Omental fat pad (tissue), 4 donors: Measurements from ENCODE around the gene PIGV. TPM values are rescaled to one million over a fixed set of nuclear protein-coding genes. Genes with fewer than 3 reads are reported as not detected.
"Not testable (repeated sequence)": the region's sequence is repeated elsewhere in the genome, so short reads cannot be mapped to it uniquely, and the experiment has no call there.

Experiments used
- ATAC-seq: fragments of 150-250 bp; one replicate; pipeline ENCODE4 v1.9.1; 2016; ENCODE audit warnings: mild to moderate bottlenecking, moderate library complexity; ENCODE audit not compliant: low FRiP score
- DNase-seq: peaks from one replicate; pipeline ENCODE4 v3.0.0-alpha.2; 2019; ENCODE audit warnings: low spot score
- CTCF ChIP-seq, 3 donors: fragments of 450-650 bp; IDR thresholded peaks; one replicate each; pipeline ENCODE4 v1.5.1; 2016 to 2017; ENCODE audit warnings: antibody characterized with exemption in 3 of 3, mild to moderate bottlenecking in 3 of 3, moderate library complexity in 2 of 3
- small RNA-seq: library from RNA; depleted of rRNA; stranded (forward); fragments of <200 nt; gene quantifications from one replicate; pipeline ENCODE3, GENCODE V24; 2016
- total RNA-seq, 4 donors: library from RNA; depleted of rRNA; stranded (reverse); fragments of >200 nt; gene quantifications; one replicate each; pipeline ENCODE4 v1.1.0, GENCODE V29; 2016

The PIGV gene
- total RNA-seq, 4 donors from 2014 or later = 7.9 to 17.1 (median 16.5) TPM

GRCh38 chr1:26839779-26840178 is 52.0 kb downstream of the PIGV start:
- DNase-seq (no peak), ATAC-seq (no peak)
- no peak for TF ChIP-seq CTCF (IDR thresholded peaks at IDR 0.05)

- DNase-seq (no peak), ATAC-seq (no peak)
- TF ChIP-seq CTCF (IDR thresholded peaks at IDR 0.05) = no peak
Measured at GRCh38 chr1:26844424-26845196, 56.9 kb downstream of the PIGV start.

- DNase-seq, ATAC-seq: not testable (repeated sequence)
Measured at GRCh38 chr1:26847826-26848225, 60.1 kb downstream of the PIGV start.

Small RNA genes lying within 50 kb of the gene (small RNA-seq; reads per million reads assigned to genes)
- gene RN7SL165P = not detected

Other genes with a start within 250 kb of the PIGV start
- gene ARID1A, start 91.9 kb upstream of the PIGV start, total RNA-seq = 10 to 100 TPM; 25.8 to 48.4 (median 40.6) TPM
- gene ZDHHC18, start 38.7 kb downstream of the PIGV start, total RNA-seq = 10 to 100 TPM; 27.4 to 81.1 (median 33.5) TPM
- gene SFN, start 75.2 kb downstream of the PIGV start, total RNA-seq = 1 to 10 TPM in 2 of 4 donors, under 1 TPM in 1, not detected in 1; 0.38 to 4.9 (median 1.9) TPM
- 10 to 100 TPM in 3 of 4 donors, 1 to 10 TPM in 1; 9.4 to 18.0 (median 11.0) TPM for gene GPN2, start 102.3 kb downstream of the PIGV start, total RNA-seq
- gene GPATCH3, start 112.5 kb downstream of the PIGV start, total RNA-seq = 10 to 100 TPM in 2 of 4 donors, 1 to 10 TPM in 2; 5.4 to 13.6 (median 10.6) TPM
- not detected for gene NR0B2, start 126.0 kb downstream of the PIGV start, total RNA-seq
- 10 to 100 TPM; 35.5 to 53.7 (median 44.5) TPM for gene NUDC, start 133.8 kb downstream of the PIGV start, total RNA-seq
- gene KDF1, start 172.5 kb downstream of the PIGV start, total RNA-seq = under 1 TPM in 2 of 4 donors, not detected in 2; 0.28 to 0.50 TPM
- 10 to 100 TPM in 3 of 4 donors, 1 to 10 TPM in 1; 7.1 to 24.6 (median 15.2) TPM for gene TRNP1, start 205.7 kb downstream of the PIGV start, total RNA-seq
- gene TENT5B, start 224.9 kb downstream of the PIGV start, total RNA-seq = 10 to 100 TPM in 2 of 4 donors, 1 to 10 TPM in 2; 2.4 to 16.1 (median 10.4) TPM